ENCODE data around the gene FAM209B.
"Not testable (repeated sequence)": the region's sequence is repeated elsewhere in the genome, so short reads cannot be mapped to it uniquely, and the experiment has no call there.

DNA sequence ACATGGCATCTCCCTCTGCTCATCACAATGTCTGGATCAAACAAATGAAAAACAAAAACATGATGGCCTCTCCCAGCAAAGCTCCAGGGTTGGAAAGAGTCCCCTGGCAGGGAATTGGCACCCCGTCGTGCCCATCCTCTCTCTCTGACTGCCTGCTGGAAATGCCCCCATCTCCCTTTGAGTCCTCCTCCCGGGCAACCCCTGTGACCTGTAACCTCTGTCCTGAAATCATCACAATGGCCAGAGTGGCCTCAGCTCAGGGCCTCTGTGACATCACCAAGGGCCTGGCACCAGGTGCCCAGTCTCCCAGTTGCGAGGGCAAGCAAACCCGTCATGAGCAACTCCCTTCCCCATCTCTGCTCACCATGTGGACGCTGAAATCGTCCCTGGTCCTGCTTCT lies 8.6 kb upstream of the FAM209B start, which contains the start of gene FAM209A:
- TF ChIP-seq RAD21 (conservative IDR thresholded peaks at IDR 0.05 in 1 of 2, IDR thresholded peaks at IDR 0.05 in 1 of 2); ZC3H11A (IDR thresholded peaks at IDR 0.05); KDM1A (IDR thresholded peaks at IDR 0.05; ENCODE audit: low read depth); POLR2A (IDR thresholded peaks at IDR 0.05; ENCODE audit: low read length); TP53 (CRISPR knock-in tag; IDR thresholded peaks at IDR 0.05); MAFK (IDR thresholded peaks at IDR 0.05; ENCODE audit: partially characterized antibody): not testable (repeated sequence)
- TF ChIP-seq, protein P1, sequence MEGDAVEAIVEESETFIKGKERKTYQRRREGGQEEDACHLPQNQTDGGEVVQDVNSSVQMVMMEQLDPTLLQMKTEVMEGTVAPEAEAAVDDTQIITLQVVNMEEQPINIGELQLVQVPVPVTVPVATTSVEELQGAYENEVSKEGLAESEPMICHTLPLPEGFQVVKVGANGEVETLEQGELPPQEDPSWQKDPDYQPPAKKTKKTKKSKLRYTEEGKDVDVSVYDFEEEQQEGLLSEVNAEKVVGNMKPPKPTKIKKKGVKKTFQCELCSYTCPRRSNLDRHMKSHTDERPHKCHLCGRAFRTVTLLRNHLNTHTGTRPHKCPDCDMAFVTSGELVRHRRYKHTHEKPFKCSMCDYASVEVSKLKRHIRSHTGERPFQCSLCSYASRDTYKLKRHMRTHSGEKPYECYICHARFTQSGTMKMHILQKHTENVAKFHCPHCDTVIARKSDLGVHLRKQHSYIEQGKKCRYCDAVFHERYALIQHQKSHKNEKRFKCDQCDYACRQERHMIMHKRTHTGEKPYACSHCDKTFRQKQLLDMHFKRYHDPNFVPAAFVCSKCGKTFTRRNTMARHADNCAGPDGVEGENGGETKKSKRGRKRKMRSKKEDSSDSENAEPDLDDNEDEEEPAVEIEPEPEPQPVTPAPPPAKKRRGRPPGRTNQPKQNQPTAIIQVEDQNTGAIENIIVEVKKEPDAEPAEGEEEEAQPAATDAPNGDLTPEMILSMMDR (IDR thresholded peaks at IDR 0.05) = not testable (repeated sequence)
- TF ChIP-seq, protein P2, sequence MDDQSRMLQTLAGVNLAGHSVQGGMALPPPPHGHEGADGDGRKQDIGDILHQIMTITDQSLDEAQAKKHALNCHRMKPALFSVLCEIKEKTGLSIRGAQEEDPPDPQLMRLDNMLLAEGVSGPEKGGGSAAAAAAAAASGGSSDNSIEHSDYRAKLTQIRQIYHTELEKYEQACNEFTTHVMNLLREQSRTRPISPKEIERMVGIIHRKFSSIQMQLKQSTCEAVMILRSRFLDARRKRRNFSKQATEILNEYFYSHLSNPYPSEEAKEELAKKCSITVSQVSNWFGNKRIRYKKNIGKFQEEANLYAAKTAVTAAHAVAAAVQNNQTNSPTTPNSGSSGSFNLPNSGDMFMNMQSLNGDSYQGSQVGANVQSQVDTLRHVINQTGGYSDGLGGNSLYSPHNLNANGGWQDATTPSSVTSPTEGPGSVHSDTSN (IDR thresholded peaks at IDR 0.05) = not testable (repeated sequence)

Measured in A549 (cell line).